Uterus (tissue), 4 donors: ENCODE results near the gene ARPC2. TPM values are rescaled to one million over a fixed set of nuclear protein-coding genes. Genes with fewer than 3 reads are reported as not detected.

ENCODE experiments used
- DNase-seq, 2 donors: peaks; one replicate each; pipeline ENCODE4 v3.0.0-alpha.2; 2019 to 2020
- H3K27ac ChIP-seq, 2 donors: fragments of 200-600 bp; sonication (generic); 1 replicate in 1 of 2; 2 replicates in 1 of 2; pipeline ENCODE4 v1.5.1; 2016 to 2018
- H3K27me3 ChIP-seq, 2 donors: fragments of 200-600 bp; sonication (generic); one replicate each; pipeline ENCODE4 v1.5.1; 2018 to 2019; ENCODE audit warnings: control low read depth in 1 of 2
- H3K36me3 ChIP-seq, 2 donors: fragments of 200-600 bp; sonication (generic); one replicate each; pipeline ENCODE4 v1.5.1; 2019; ENCODE audit warnings: control low read depth in 1 of 2
- H3K4me1 ChIP-seq, 2 donors: fragments of 200-600 bp; sonication (generic); one replicate each; pipeline ENCODE4 v1.5.1; 2018 to 2019; ENCODE audit warnings: control low read depth in 1 of 2
- H3K4me3 ChIP-seq, 2 donors: fragments of 200-600 bp; sonication (generic); 1 replicate in 1 of 2; 2 replicates in 1 of 2; pipeline ENCODE4 v1.5.1; 2018 to 2019; ENCODE audit warnings: mild to moderate bottlenecking in 1 of 2
- H3K9me3 ChIP-seq, 2 donors: fragments of 200-600 bp; sonication (generic); one replicate each; pipeline ENCODE4 v1.5.1; 2019; ENCODE audit warnings: control low read depth in 1 of 2
- POLR2A ChIP-seq, 2 donors: fragments of 450-650 bp; IDR thresholded peaks; one replicate each; pipeline ENCODE4 v1.6.1; 2016; ENCODE audit warnings: antibody characterized with exemption in 2 of 2, mild to moderate bottlenecking in 1 of 2, moderate library complexity in 1 of 2
- intact Hi-C: fragments of 100-400 bp; cut with DNase I; formaldehyde crosslinking; loops from one replicate; pipeline ENCODE4 v1.15.1; 2023; ENCODE audit warnings: low total_unique reads
- total RNA-seq, 4 donors: library from RNA; depleted of rRNA in 3 of 4; stranded (reverse); fragments of >200 nt in 3 of 4; gene quantifications; one replicate each; pipeline versions ENCODE4 v1.1.0 to v1.2.4, GENCODE V29; 2014 to 2023
- TF ChIP-seq, protein P1 (sequence below), 4 experiments: fragments of 200-600 bp in 2 of 4; fragments of 450-650 bp in 2 of 4; sonication (generic) in 2 of 4; IDR thresholded peaks; one replicate each; pipeline ENCODE4 v1.5.1; 2016 to 2019; ENCODE audit warnings: antibody characterized with exemption in 4 of 4, mild to moderate bottlenecking in 2 of 4, moderate library complexity in 1 of 4
- donor health status: DM: yes; HTN: yes; CAD: no.

Gene ARPC2
- total RNA-seq, 4 donors from 2014 or later, result 87.9 to 162 (median 159) TPM

GRCh38 chr2:218221000-218221399 lies 4.0 kb downstream of the ARPC2 start:
- intact Hi-C loops, result no loop called here
- no peaks in the 10 kb centered on the region for H3K9me3 ChIP-seq
- TF ChIP-seq, protein P1, sequence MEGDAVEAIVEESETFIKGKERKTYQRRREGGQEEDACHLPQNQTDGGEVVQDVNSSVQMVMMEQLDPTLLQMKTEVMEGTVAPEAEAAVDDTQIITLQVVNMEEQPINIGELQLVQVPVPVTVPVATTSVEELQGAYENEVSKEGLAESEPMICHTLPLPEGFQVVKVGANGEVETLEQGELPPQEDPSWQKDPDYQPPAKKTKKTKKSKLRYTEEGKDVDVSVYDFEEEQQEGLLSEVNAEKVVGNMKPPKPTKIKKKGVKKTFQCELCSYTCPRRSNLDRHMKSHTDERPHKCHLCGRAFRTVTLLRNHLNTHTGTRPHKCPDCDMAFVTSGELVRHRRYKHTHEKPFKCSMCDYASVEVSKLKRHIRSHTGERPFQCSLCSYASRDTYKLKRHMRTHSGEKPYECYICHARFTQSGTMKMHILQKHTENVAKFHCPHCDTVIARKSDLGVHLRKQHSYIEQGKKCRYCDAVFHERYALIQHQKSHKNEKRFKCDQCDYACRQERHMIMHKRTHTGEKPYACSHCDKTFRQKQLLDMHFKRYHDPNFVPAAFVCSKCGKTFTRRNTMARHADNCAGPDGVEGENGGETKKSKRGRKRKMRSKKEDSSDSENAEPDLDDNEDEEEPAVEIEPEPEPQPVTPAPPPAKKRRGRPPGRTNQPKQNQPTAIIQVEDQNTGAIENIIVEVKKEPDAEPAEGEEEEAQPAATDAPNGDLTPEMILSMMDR (IDR thresholded peaks at IDR 0.05), result no peak
- peaks cover 11 to 19% of the 10 kb centered on the region in 2 donors for H3K4me1 ChIP-seq
- H3K27me3 ChIP-seq, result no peaks in the 10 kb centered on the region
- no peak overlapping the region for H3K4me3 ChIP-seq
- DNase-seq, result no peak
- no peaks in the 10 kb centered on the region for H3K36me3 ChIP-seq
- H3K27ac ChIP-seq, result no peak overlapping the region

DNA sequence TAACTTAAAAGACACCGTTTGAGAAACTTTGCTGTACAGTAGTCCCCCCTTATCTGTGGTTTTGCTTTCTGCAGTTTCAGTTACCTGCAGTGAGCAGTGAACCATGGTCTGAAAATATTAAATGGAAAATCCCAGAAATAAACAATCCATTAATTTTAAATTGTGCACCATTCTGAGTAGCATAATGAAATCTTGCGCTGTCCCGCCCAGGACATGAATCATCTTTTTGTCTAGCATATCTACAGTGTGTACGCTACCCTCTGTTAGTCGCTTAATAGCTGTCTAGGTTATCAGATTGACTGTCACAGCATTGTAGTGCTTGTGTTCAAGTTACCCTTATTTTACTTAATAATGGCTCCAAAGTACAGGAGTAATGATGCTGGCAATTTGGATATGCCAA lies 6.1 kb downstream of the ARPC2 start:
- no peaks in the 10 kb centered on the region for H3K27me3 ChIP-seq
- H3K9me3 ChIP-seq, result no peaks in the 10 kb centered on the region
- TF ChIP-seq, protein P1 (IDR thresholded peaks at IDR 0.05), result no peak
- no peak for TF ChIP-seq POLR2A (IDR thresholded peaks at IDR 0.05)
- intact Hi-C loops, result no loop called here
- no peaks in the 10 kb centered on the region for H3K36me3 ChIP-seq
- no peak overlapping the region for H3K27ac ChIP-seq
- no peak overlapping the region for H3K4me3 ChIP-seq
- DNase-seq, result no peak
- peaks cover 11 to 19% of the 10 kb centered on the region in 2 donors for H3K4me1 ChIP-seq

GRCh38 chr2:218224186-218224585 lies 7.2 kb downstream of the ARPC2 start:
- no peaks in the 10 kb centered on the region for H3K27me3 ChIP-seq
- TF ChIP-seq POLR2A (IDR thresholded peaks at IDR 0.05), result no peak
- TF ChIP-seq, protein P1 (IDR thresholded peaks at IDR 0.05), result no peak
- H3K36me3 ChIP-seq, result no peaks in the 10 kb centered on the region
- no peak overlapping the region for H3K27ac ChIP-seq
- DNase-seq, result no peak
- H3K9me3 ChIP-seq, result no peaks in the 10 kb centered on the region
- intact Hi-C loops, result no loop called here
- no peak overlapping the region for H3K4me3 ChIP-seq
- peaks cover 12 to 14% of the 10 kb centered on the region in 2 donors for H3K4me1 ChIP-seq

DNA sequence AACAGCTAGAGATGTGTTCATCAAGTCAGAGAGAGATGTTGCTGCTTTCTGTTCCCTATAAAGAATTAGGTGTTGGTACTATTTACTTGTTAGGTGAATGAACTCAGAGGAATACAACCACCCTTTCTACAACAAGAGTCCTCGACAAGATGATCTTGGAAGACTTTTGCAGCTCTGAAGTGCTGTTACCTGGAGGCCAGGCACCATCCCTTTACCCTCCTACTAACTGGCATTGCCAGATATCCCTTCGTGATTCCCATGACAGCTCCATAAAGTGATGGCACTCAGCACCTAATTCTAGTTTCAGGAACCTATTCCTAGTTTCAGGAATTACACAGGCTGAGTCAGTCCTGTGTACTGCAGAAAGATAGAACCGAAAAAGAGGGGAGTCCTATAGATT lies 9.9 kb downstream of the ARPC2 start:
- peaks cover 0 to 5% of the 10 kb centered on the region in 2 donors for H3K4me1 ChIP-seq
- H3K36me3 ChIP-seq, result no peaks in the 10 kb centered on the region
- intact Hi-C loops, result no loop called here
- no peak overlapping the region for H3K4me3 ChIP-seq
- H3K27ac ChIP-seq, result no peak overlapping the region
- TF ChIP-seq, protein P1 (IDR thresholded peaks at IDR 0.05), result no peak
- TF ChIP-seq POLR2A (IDR thresholded peaks at IDR 0.05), result no peak
- H3K27me3 ChIP-seq, result no peaks in the 10 kb centered on the region
- H3K9me3 ChIP-seq, result no peaks in the 10 kb centered on the region
- no peak for DNase-seq

GRCh38 chr2:218228366-218229090 lies 11.5 kb downstream of the ARPC2 start:
- Histone ChIP-seq H3K4me1 (peaks cover 0 to 5% of the 10 kb centered on the region in 2 donors), H3K27ac (peak overlapping the region; percentile 51 to 56), H3K9me3 (no peaks in the 10 kb centered on the region), H3K27me3 (no peaks in the 10 kb centered on the region), H3K4me3 (no peak overlapping the region), H3K36me3 (no peaks in the 10 kb centered on the region)
- no peak for DNase-seq
- TF ChIP-seq, protein P1 (IDR thresholded peaks at IDR 0.05), result no peak
- no peak for TF ChIP-seq POLR2A (IDR thresholded peaks at IDR 0.05)
- intact Hi-C loops, result no loop called here
